ENCODE measurements around the gene PRLH.
"Not testable (repeated sequence)": the region's sequence is repeated elsewhere in the genome, so short reads cannot be mapped to it uniquely, and the experiment has no call there.

Gene PRLH

GRCh38 chr2:237583385-237584295 lies 17.3 kb downstream of the PRLH start:
- no peak for DNase-seq

- no peak for DNase-seq
Observed at GRCh38 chr2:237585590-237586221, 19.3 kb downstream of the PRLH start.

GRCh38 chr2:237588044-237588696 lies 21.8 kb downstream of the PRLH start:
- DNase-seq = no peak

GRCh38 chr2:237590272-237591140 lies 24.1 kb downstream of the PRLH start, which contains the start of gene RAB17:
RAB17 (minus strand) TSS chr2:237590734; CDS start chr2:237586154, 4,580 bp downstream.
- DNase-seq = peak; percentile 33

- no peak for DNase-seq
Observed at GRCh38 chr2:237591141-237591881, 24.9 kb downstream of the PRLH start.

- no peak for DNase-seq
Observed at GRCh38 chr2:237592425-237592980, 26.1 kb downstream of the PRLH start.

- DNase-seq = no peak
Observed at GRCh38 chr2:237593036-237593435, 26.7 kb downstream of the PRLH start.

GRCh38 chr2:237593596-237594320 lies 27.4 kb downstream of the PRLH start:
- DNase-seq = no peak

GRCh38 chr2:237594514-237594871 lies 28.1 kb downstream of the PRLH start:
- no peak for DNase-seq

GRCh38 chr2:237595829-237596519 lies 29.6 kb downstream of the PRLH start:
- not testable (repeated sequence) for DNase-seq

GRCh38 chr2:237596520-237597195 lies 30.3 kb downstream of the PRLH start:
- DNase-seq = no peak

GRCh38 chr2:237597196-237598145 lies 31.1 kb downstream of the PRLH start:
- no peak for DNase-seq

GRCh38 chr2:237598468-237599208 lies 32.3 kb downstream of the PRLH start:
- no peak for DNase-seq

GRCh38 chr2:237599465-237600110 lies 33.2 kb downstream of the PRLH start:
- no peak for DNase-seq

- peak; percentile 60 for DNase-seq
Observed at GRCh38 chr2:237600205-237600846, 34.0 kb downstream of the PRLH start.

- DNase-seq = no peak
Observed at GRCh38 chr2:237601453-237602116, 35.2 kb downstream of the PRLH start.
